ENCODE measurements around the gene FHAD1. TPM values are rescaled to one million over a fixed set of nuclear protein-coding genes. Genes with fewer than 3 reads are reported as not detected.

FHAD1 gene
- total RNA-seq, 4 donors from 2014 or later: 0.54 to 1.9 (median 0.75) TPM

GRCh38 chr1:15264769-15265168 lies 17.7 kb downstream of the FHAD1 start:
- H3K27me3 ChIP-seq: no peaks in the 10 kb centered on the region
- H3K9me3 ChIP-seq: no peaks in the 10 kb centered on the region
- no peak for TF ChIP-seq POLR2A (IDR thresholded peaks at IDR 0.05)
- no peak for TF ChIP-seq CTCF (IDR thresholded peaks at IDR 0.05)
- no peaks in the 10 kb centered on the region for H3K36me3 ChIP-seq
- DNase-seq: no peak
- intact Hi-C loops (cut with DNase I): no loop called here
- no peaks in the 10 kb centered on the region for H3K4me1 ChIP-seq
- H3K4me3 ChIP-seq (replicated peaks in 1 of 3): no peak overlapping the region
- H3K27ac ChIP-seq: no peak overlapping the region
- 82 to 86% methylated on average over 2 of the region's 2 CpGs for WGBS, 2 donors

- intact Hi-C loops (cut with DNase I): loop anchor here (10.0 kb wide), 1 partner anchor 146 kb away; no protein-coding TSS in a partner anchor
- WGBS, 2 donors: 84 to 85% methylated on average over 7 of the region's 7 CpGs
Measured at GRCh38 chr1:15271196-15271595, 24.2 kb downstream of the FHAD1 start.

GRCh38 chr1:15272009-15272781 lies 25.2 kb downstream of the FHAD1 start:
- Histone ChIP-seq H3K36me3 (no peaks in the 10 kb centered on the region), H3K9me3 (no peaks in the 10 kb centered on the region), H3K4me3 (replicated peaks in 1 of 3) (no peak overlapping the region), H3K4me1 (peaks cover 0 to 4% of the 10 kb centered on the region in 2 donors), H3K27me3 (no peaks in the 10 kb centered on the region), H3K27ac (no peak overlapping the region)
- intact Hi-C loops (cut with DNase I): loop anchor here (2.0 to 10.0 kb wide), 2 partner anchors 119 to 147 kb away; partner anchors contain the start of gene TMEM51
- peak; percentile 37 to 79 (median 72) for TF ChIP-seq CTCF (IDR thresholded peaks at IDR 0.05)
- no peak for TF ChIP-seq POLR2A (IDR thresholded peaks at IDR 0.05)
- DNase-seq: peak; percentile 50
- 36 to 60% methylated on average over 15 to 26 of the region's 26 CpGs for WGBS, 2 donors

More at GRCh38 chr1:15271196-15271595, 24.2 kb downstream of the FHAD1 start:
- TF ChIP-seq CTCF (IDR thresholded peaks at IDR 0.05): no peak
- no peak for TF ChIP-seq POLR2A (IDR thresholded peaks at IDR 0.05)
- no peak for DNase-seq
- Histone ChIP-seq H3K36me3 (no peaks in the 10 kb centered on the region), H3K4me3 (replicated peaks in 1 of 3) (no peak overlapping the region), H3K4me1 (peaks cover 0 to 4% of the 10 kb centered on the region in 2 donors), H3K9me3 (no peaks in the 10 kb centered on the region), H3K27ac (no peak overlapping the region), H3K27me3 (no peaks in the 10 kb centered on the region)

- peaks cover 0 to 4% of the 10 kb centered on the region in 2 donors for H3K4me1 ChIP-seq
- 56 to 57% methylated on average over 7 of the region's 7 CpGs for WGBS, 2 donors
- intact Hi-C loops (cut with DNase I): loop anchor here (2.0 to 10.0 kb wide), 2 partner anchors 120 to 148 kb away; partner anchors contain the start of gene TMEM51
- no peaks in the 10 kb centered on the region for H3K9me3 ChIP-seq
- no peak overlapping the region for H3K4me3 ChIP-seq (replicated peaks in 1 of 3)
- no peaks in the 10 kb centered on the region for H3K27me3 ChIP-seq
- no peaks in the 10 kb centered on the region for H3K36me3 ChIP-seq
- DNase-seq: no peak
- TF ChIP-seq CTCF (IDR thresholded peaks at IDR 0.05) (peak in 1 of 6 experiments; percentile 13), POLR2A (IDR thresholded peaks at IDR 0.05) (no peak)
- no peak overlapping the region for H3K27ac ChIP-seq
Measured at GRCh38 chr1:15272782-15273127, 25.7 kb downstream of the FHAD1 start.

GRCh38 chr1:15273274-15273673 lies 26.3 kb downstream of the FHAD1 start:
- intact Hi-C loops (cut with DNase I): loop anchor here (2.0 to 10.0 kb wide), 2 partner anchors 120 to 148 kb away; partner anchors contain the start of gene TMEM51
- Histone ChIP-seq H3K36me3 (no peaks in the 10 kb centered on the region), H3K27me3 (no peaks in the 10 kb centered on the region), H3K9me3 (no peaks in the 10 kb centered on the region), H3K27ac (no peak overlapping the region), H3K4me1 (peaks cover 0 to 4% of the 10 kb centered on the region in 2 donors), H3K4me3 (replicated peaks in 1 of 3) (no peak overlapping the region)
- DNase-seq: no peak
- 91% methylated on average over 2 of the region's 2 CpGs for WGBS, 2 donors
- TF ChIP-seq POLR2A (IDR thresholded peaks at IDR 0.05) (no peak), CTCF (IDR thresholded peaks at IDR 0.05) (no peak)

Measured in thyroid gland (tissue), 4 donors.